GM12878 (cell line): ENCODE results near the gene ASH1L.

Experiments
- BRCA1 ChIP-seq: IDR thresholded peaks from 2 replicates; pipeline ENCODE4 v1.6.1; 2011; ENCODE audit warnings: low read depth, low read length, improper control_type of control experiment
- CEBPB ChIP-seq, 2 experiments: fragments of 150-350 bp in 1 of 2; IDR thresholded peaks; 2 replicates each; pipeline ENCODE4 v1.6.1; 2012 to 2014; ENCODE audit warnings: low read depth in 2 of 2, low read length in 2 of 2, borderline replicate concordance in 1 of 2, inconsistent platforms in 1 of 2
- EP300 ChIP-seq, 2 experiments: fragments of 150-350 bp in 1 of 2; IDR thresholded peaks; 2 replicates each; pipeline ENCODE4 v1.6.1; 2011 to 2012; ENCODE audit warnings: low read depth in 2 of 2, low read length in 2 of 2, borderline replicate concordance in 1 of 2, improper control_type of control experiment in 1 of 2, inconsistent platforms in 1 of 2; ENCODE audit not compliant: control insufficient read depth in 1 of 2
- GABPA ChIP-seq: IDR thresholded peaks from 2 replicates; pipeline ENCODE4 v1.6.1; 2014; ENCODE audit warnings: antibody characterized with exemption, low read depth, mild to moderate bottlenecking, inconsistent platforms
- MAX ChIP-seq: IDR thresholded peaks from 2 replicates; pipeline ENCODE4 v1.6.1; 2012; ENCODE audit warnings: low read depth, low read length, improper control_type of control experiment
- SPI1 ChIP-seq: IDR thresholded peaks from 2 replicates; pipeline ENCODE4 v1.6.1; 2011; ENCODE audit warnings: low read depth, mild to moderate bottlenecking, low read length, moderate library complexity, borderline replicate concordance; ENCODE audit not compliant: insufficient read depth
- ZBED1 ChIP-seq: IDR thresholded peaks from 2 replicates; pipeline ENCODE4 v1.6.1; 2016; ENCODE audit warnings: borderline replicate concordance
- TF ChIP-seq, protein P1 (sequence below): IDR thresholded peaks from 2 replicates; pipeline ENCODE4 v1.6.1; 2011; ENCODE audit warnings: low read depth, low read length, improper control_type of control experiment, borderline replicate concordance
- TF ChIP-seq, protein P2 (sequence below), 3 experiments: IDR thresholded peaks in 2 of 3; conservative IDR thresholded peaks in 1 of 3; 2 replicates each; pipeline ENCODE4 v1.5.1; 2011; ENCODE audit warnings: low read depth in 3 of 3, low read length in 3 of 3, mild to moderate bottlenecking in 3 of 3, control low read depth in 2 of 3, moderate library complexity in 2 of 3, inconsistent platforms in 1 of 3, mixed read lengths in 1 of 3; ENCODE audit not compliant: control insufficient read depth in 2 of 3, insufficient read depth in 1 of 3; ENCODE audit errors: extremely low read depth in 1 of 3
- TF ChIP-seq, protein P3 (sequence below): IDR thresholded peaks from 2 replicates; pipeline ENCODE4 v1.6.1; 2012; ENCODE audit warnings: low read depth, low read length, improper control_type of control experiment

DNA sequence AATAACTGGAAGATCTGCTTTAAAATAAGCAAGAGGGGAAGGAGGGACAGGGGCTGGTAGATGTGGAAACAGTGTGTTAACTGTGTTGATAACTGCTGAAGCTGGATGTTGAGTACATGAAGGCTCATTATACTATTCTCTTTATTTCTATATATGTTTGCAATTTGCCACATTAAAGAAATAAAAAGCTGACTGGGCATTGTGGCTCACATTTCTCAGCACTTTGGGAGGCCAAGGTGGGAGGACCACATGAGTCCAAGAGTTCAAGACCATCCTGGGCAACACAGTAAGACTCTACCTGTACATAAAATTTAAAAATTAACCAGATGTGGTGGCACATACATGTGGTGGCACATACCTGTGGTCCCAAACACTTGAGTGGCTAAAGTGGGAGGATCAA, 6.7 kb downstream of the ASH1L start:
- TF ChIP-seq CEBPB (IDR thresholded peaks at IDR 0.05; ENCODE audit: borderline replicate concordance in 1 of 2, low read depth in 2 of 2, low read length in 2 of 2) (no peak), GABPA (no peak), EP300 (IDR thresholded peaks at IDR 0.05; ENCODE audit: borderline replicate concordance in 1 of 2, control insufficient read depth in 1 of 2, low read depth in 2 of 2, low read length in 2 of 2) (no peak), BRCA1 (no peak), SPI1 (no peak), MAX (no peak), ZBED1 (no peak)
- TF ChIP-seq, protein P1, sequence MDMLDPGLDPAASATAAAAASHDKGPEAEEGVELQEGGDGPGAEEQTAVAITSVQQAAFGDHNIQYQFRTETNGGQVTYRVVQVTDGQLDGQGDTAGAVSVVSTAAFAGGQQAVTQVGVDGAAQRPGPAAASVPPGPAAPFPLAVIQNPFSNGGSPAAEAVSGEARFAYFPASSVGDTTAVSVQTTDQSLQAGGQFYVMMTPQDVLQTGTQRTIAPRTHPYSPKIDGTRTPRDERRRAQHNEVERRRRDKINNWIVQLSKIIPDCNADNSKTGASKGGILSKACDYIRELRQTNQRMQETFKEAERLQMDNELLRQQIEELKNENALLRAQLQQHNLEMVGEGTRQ, result no peak
- TF ChIP-seq, protein P2, sequence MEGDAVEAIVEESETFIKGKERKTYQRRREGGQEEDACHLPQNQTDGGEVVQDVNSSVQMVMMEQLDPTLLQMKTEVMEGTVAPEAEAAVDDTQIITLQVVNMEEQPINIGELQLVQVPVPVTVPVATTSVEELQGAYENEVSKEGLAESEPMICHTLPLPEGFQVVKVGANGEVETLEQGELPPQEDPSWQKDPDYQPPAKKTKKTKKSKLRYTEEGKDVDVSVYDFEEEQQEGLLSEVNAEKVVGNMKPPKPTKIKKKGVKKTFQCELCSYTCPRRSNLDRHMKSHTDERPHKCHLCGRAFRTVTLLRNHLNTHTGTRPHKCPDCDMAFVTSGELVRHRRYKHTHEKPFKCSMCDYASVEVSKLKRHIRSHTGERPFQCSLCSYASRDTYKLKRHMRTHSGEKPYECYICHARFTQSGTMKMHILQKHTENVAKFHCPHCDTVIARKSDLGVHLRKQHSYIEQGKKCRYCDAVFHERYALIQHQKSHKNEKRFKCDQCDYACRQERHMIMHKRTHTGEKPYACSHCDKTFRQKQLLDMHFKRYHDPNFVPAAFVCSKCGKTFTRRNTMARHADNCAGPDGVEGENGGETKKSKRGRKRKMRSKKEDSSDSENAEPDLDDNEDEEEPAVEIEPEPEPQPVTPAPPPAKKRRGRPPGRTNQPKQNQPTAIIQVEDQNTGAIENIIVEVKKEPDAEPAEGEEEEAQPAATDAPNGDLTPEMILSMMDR (IDR thresholded peaks at IDR 0.05 in 2 of 3, conservative IDR thresholded peaks at IDR 0.05 in 1 of 3; ENCODE audit: control insufficient read depth in 2 of 3, extremely low read depth in 1 of 3, insufficient read depth in 1 of 3, low read depth in 3 of 3, low read length in 3 of 3), result no peak
- TF ChIP-seq, protein P3, sequence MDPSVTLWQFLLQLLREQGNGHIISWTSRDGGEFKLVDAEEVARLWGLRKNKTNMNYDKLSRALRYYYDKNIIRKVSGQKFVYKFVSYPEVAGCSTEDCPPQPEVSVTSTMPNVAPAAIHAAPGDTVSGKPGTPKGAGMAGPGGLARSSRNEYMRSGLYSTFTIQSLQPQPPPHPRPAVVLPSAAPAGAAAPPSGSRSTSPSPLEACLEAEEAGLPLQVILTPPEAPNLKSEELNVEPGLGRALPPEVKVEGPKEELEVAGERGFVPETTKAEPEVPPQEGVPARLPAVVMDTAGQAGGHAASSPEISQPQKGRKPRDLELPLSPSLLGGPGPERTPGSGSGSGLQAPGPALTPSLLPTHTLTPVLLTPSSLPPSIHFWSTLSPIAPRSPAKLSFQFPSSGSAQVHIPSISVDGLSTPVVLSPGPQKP, result no peak
